HepG2 (cell line): ENCODE data around the gene S100A13. TPM values are rescaled to one million over a fixed set of nuclear protein-coding genes. Genes with fewer than 3 reads are reported as not detected.

ENCODE experiments used
- DMAP1 ChIP-seq: IDR thresholded peaks from 2 replicates; pipeline ENCODE4 v1.6.1; 2016
- DNMT1 ChIP-seq: sonication (generic); formaldehyde crosslinking; IDR thresholded peaks from 2 replicates; pipeline ENCODE4 v1.5.1; 2020; ENCODE audit warnings: mild to moderate bottlenecking, missing genetic modification reagents
- DRAP1 ChIP-seq: IDR thresholded peaks from 2 replicates; pipeline ENCODE4 v1.6.1; 2016; ENCODE audit warnings: missing genetic modification reagents, missing compliant biosample characterization
- KDM1A ChIP-seq: IDR thresholded peaks from 2 replicates; pipeline ENCODE4 v1.6.1; 2016; ENCODE audit warnings: missing compliant biosample characterization
- KLF9 ChIP-seq: IDR thresholded peaks from 2 replicates; pipeline ENCODE4 v1.6.1; 2016; ENCODE audit warnings: low read depth
- MBNL3 ChIP-seq: fragments of 250-450 bp; sonication (Bioruptor Pico); conservative IDR thresholded peaks from 2 replicates; pipeline ENCODE4 v1.8.0; 2022; ENCODE audit warnings: mild to moderate bottlenecking, inconsistent platforms
- NFATC3 ChIP-seq: sonication (generic); formaldehyde crosslinking; IDR thresholded peaks from 2 replicates; pipeline ENCODE4 v1.5.1; 2020; ENCODE audit warnings: mild to moderate bottlenecking, missing genetic modification reagents
- PLSCR1 ChIP-seq: sonication (generic); formaldehyde crosslinking; IDR thresholded peaks from 2 replicates; pipeline ENCODE4 v1.5.0; 2020; ENCODE audit warnings: missing genetic modification reagents, mild to moderate bottlenecking, borderline replicate concordance
- PRPF4 ChIP-seq: fragments of 200-400 bp; formaldehyde crosslinking; IDR thresholded peaks from 2 replicates; pipeline ENCODE4 v1.6.1; 2016; ENCODE audit warnings: low read length, low read depth; ENCODE audit not compliant: poor library complexity, severe bottlenecking
- RBAK ChIP-seq: sonication (generic); formaldehyde crosslinking; IDR thresholded peaks from 2 replicates; pipeline ENCODE4 v1.5.1; 2020; ENCODE audit warnings: mild to moderate bottlenecking, missing genetic modification reagents
- SMAD1 ChIP-seq: sonication (generic); formaldehyde crosslinking; IDR thresholded peaks from 2 replicates; pipeline ENCODE4 v1.4.0; 2020; ENCODE audit warnings: missing genetic modification reagents, low read depth, mild to moderate bottlenecking, borderline replicate concordance
- SOX6 ChIP-seq, 2 experiments: fragments of 450-650 bp in 1 of 2; sonication (generic) in 1 of 2; formaldehyde crosslinking in 1 of 2; IDR thresholded peaks; 2 replicates each; pipeline versions ENCODE4 v1.4.0 to v1.6.1; 2017 to 2020; ENCODE audit warnings: antibody characterized with exemption in 1 of 2, mild to moderate bottlenecking in 1 of 2, missing genetic modification reagents in 1 of 2
- SPEN ChIP-seq: sonication (generic); formaldehyde crosslinking; IDR thresholded peaks from 2 replicates; pipeline ENCODE4 v1.5.1; 2020; ENCODE audit warnings: low read depth, mild to moderate bottlenecking, missing genetic modification reagents
- STAG1 ChIP-seq: sonication (generic); formaldehyde crosslinking; IDR thresholded peaks from 2 replicates; pipeline ENCODE4 v1.4.0; 2020; ENCODE audit warnings: missing genetic modification reagents
- SUZ12 ChIP-seq: fragments of 150-350 bp; IDR thresholded peaks from 2 replicates; pipeline ENCODE4 v1.6.1; 2014; ENCODE audit warnings: low read depth, low read length
- TOE1 ChIP-seq: sonication (generic); formaldehyde crosslinking; IDR thresholded peaks from 2 replicates; pipeline ENCODE4 v1.4.0; 2020; ENCODE audit warnings: mild to moderate bottlenecking, missing genetic modification reagents
- TRIM24 ChIP-seq: sonication (generic); formaldehyde crosslinking; IDR thresholded peaks from 2 replicates; pipeline ENCODE4 v1.8.0; 2022; ENCODE audit warnings: mild to moderate bottlenecking, missing genetic modification reagents
- TSC22D2 ChIP-seq: sonication (generic); formaldehyde crosslinking; IDR thresholded peaks from 2 replicates; pipeline ENCODE4 v1.5.1; 2020; ENCODE audit warnings: missing genetic modification reagents, mild to moderate bottlenecking, borderline replicate concordance
- YY1 ChIP-seq: IDR thresholded peaks from 2 replicates; pipeline ENCODE4 v1.6.1; 2011; ENCODE audit warnings: low read length, low read depth, moderate library complexity, mild to moderate bottlenecking; ENCODE audit not compliant: insufficient read depth, insufficient replicate concordance
- ZBTB14 ChIP-seq: sonication (generic); formaldehyde crosslinking; IDR thresholded peaks from 2 replicates; pipeline ENCODE4 v1.4.0; 2020; ENCODE audit warnings: missing genetic modification reagents
- ZNF292 ChIP-seq: sonication (generic); formaldehyde crosslinking; IDR thresholded peaks from 2 replicates; pipeline ENCODE4 v1.8.1; 2022; ENCODE audit warnings: mild to moderate bottlenecking, low read depth, missing genetic modification reagents, borderline replicate concordance
- ZNF670 ChIP-seq: sonication (generic); formaldehyde crosslinking; IDR thresholded peaks from 2 replicates; pipeline ENCODE4 v1.8.0; 2022; ENCODE audit warnings: mild to moderate bottlenecking, missing genetic modification reagents, borderline replicate concordance
- ZNF691 ChIP-seq: sonication (generic); formaldehyde crosslinking; IDR thresholded peaks from 2 replicates; pipeline ENCODE4 v1.4.0; 2020; ENCODE audit warnings: missing genetic modification reagents, low read depth, mild to moderate bottlenecking, borderline replicate concordance
- ZNF777 ChIP-seq: sonication (generic); formaldehyde crosslinking; IDR thresholded peaks from 2 replicates; pipeline ENCODE4 v1.4.0; 2020; ENCODE audit warnings: missing genetic modification reagents
- ZNF816 ChIP-seq: sonication (generic); formaldehyde crosslinking; IDR thresholded peaks from 2 replicates; pipeline ENCODE4 v1.8.0; 2022; ENCODE audit warnings: missing genetic modification reagents, mild to moderate bottlenecking, borderline replicate concordance
- ZSCAN25 ChIP-seq: sonication (generic); formaldehyde crosslinking; IDR thresholded peaks from 2 replicates; pipeline ENCODE4 v1.8.0; 2022; ENCODE audit warnings: mild to moderate bottlenecking, missing genetic modification reagents
- polyA plus RNA-seq, 8 experiments: library from polyadenylated mRNA; depleted of rRNA in 3 of 8; stranded (reverse) in 7 of 8; unstranded in 1 of 8; fragments of >200 nt; fragmentation: Illumina TruSeq in 4 of 8; extraction: Trizol in 4 of 8; gene quantifications; 2 replicates each; pipeline versions ENCODE4 v1.2.1 to v1.2.3, GENCODE V29; 2011 to 2016; ENCODE audit warnings: low read depth in 4 of 8, missing spikeins in 1 of 8, mixed read lengths in 1 of 8; ENCODE audit not compliant: insufficient read depth in 1 of 8
- total RNA-seq, 5 experiments: library from RNA; depleted of rRNA; stranded (reverse); fragments of >200 nt; fragmentation: Illumina TruSeq; extraction: Trizol; gene quantifications; 2 replicates each; pipeline ENCODE4 v1.2.3, GENCODE V29; 2016; ENCODE audit warnings: low read depth in 1 of 5

S100A13 gene
- total and polyA plus RNA-seq, 2 of the 13 experiments (the other 11 are each of a cell fraction or from before 2014, with no cell fraction given): 89.5 to 172 TPM

GRCh38 chr1:153608742-153609584 is 18.3 kb downstream of the S100A13 start (continued):
- TF ChIP-seq SMAD1 (CRISPR knock-in tag) (0 out of 2 replicates have a peak, but pooled peaks have one; percentile 26), ZSCAN25 (CRISPR knock-in tag) (no peak), ZNF292 (no peak; the same call in 1 of the 2 replicates), TSC22D2 (no peak), SPEN (CRISPR knock-in tag) (peak; percentile 71), TOE1 (CRISPR knock-in tag) (no peak), KDM1A (CRISPR knock-in tag) (0 out of 2 replicates have a peak, but pooled peaks have one; percentile 32), DMAP1 (CRISPR knock-in tag) (peak; percentile 91), SUZ12 (no peak), DRAP1 (CRISPR knock-in tag) (peak; percentile 94), ZNF691 (CRISPR knock-in tag) (no peak), YY1 (peak; percentile 59), DNMT1 (CRISPR knock-in tag) (no peak; the same call in 1 of the 2 replicates), SOX6 (IDR thresholded peaks at IDR 0.05) (no peak), SOX6 (CRISPR knock-in tag; IDR thresholded peaks at IDR 0.05) (peak; percentile 38; the same call in 1 of the 2 replicates), STAG1 (no peak), RBAK (CRISPR knock-in tag) (no peak), NFATC3 (CRISPR knock-in tag) (no peak), PLSCR1 (no peak), ZNF670 (peak; percentile 83; the same call in 1 of the 2 replicates), KLF9 (no peak), PRPF4 (no peak), MBNL3 (CRISPR knock-in tag) (no peak), ZNF816 (CRISPR knock-in tag) (peak; percentile 69; the same call in 1 of the 2 replicates), TRIM24 (CRISPR knock-in tag) (no peak), ZNF777 (no peak), ZBTB14 (CRISPR knock-in tag) (no peak)
